Activated T-helper 1 cell treated with Interleukin-2 at 50 U/mL for 16 hours (primary cell): ENCODE data around the gene NCKIPSD.

Experiments used
- DNase-seq: peaks from one replicate; pipeline ENCODE4 v3.0.0-alpha.2; 2020; ENCODE audit warnings: low read depth

The NCKIPSD gene

GRCh38 chr3:48696601-48697000, 10.9 kb upstream of the NCKIPSD start:
- DNase-seq, result no peak

GRCh38 chr3:48696156-48696555, 10.4 kb upstream of the NCKIPSD start:
- no peak for DNase-seq

DNA sequence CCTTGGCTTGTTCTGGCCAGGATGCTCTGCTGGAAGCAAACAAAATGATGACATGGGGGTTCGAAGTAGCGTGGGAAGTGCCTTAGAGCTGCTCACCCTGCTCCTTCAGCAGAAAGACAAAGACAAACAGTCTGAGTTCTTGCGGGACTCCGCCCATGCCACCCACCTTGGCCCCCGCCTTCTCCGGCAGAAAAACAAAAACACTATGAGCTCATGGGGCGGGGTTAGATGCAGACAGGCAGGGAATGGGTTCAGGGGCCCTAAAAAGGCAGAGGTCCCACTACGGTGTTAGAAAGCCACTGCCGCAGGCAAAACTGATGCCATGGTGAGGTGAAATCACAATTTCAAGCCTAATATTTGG, 9.7 kb upstream of the NCKIPSD start:
- no peak for DNase-seq

DNA sequence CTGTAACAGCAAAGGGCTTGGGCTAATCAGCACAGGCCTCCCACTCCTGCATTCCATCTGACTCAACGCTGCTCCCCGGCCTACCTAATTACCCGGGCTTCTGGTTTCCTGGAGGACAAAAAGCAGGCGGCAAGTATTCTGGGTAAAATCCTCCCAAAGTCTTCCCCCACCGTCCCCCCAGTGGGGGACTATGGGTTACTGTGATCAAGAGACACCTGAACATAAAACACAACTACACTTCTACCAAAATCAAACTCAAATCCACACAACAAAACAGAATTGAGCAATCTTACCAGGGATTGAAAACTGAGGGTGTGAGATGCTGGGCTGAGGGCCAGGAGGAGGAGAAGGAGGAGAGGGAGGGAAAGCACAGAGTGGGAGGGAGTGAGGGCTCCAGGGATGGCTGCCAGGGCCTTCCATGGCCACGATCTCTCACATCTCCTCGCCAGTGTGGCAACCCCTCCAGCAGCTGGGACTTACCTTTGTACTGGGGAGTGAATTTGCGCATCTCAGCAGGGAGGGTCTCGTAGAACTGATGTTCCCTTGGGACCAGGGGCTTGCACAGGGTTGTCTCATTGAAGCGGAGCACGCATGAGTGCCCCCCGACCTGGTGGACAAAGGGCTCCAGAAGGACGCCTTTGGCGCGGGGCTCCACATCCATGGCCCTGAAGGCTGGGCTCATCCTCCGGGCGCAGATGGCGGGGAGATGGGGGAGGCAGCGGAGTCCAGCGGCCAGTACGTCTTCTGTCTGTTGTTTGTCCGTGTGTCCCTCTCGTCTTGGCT, 9.1 kb upstream of the NCKIPSD start:
- no peak for DNase-seq

GRCh38 chr3:48693826-48694225, 8.1 kb upstream of the NCKIPSD start:
- DNase-seq, result no peak

GRCh38 chr3:48692551-48692950, 6.8 kb upstream of the NCKIPSD start:
- no peak for DNase-seq

DNA sequence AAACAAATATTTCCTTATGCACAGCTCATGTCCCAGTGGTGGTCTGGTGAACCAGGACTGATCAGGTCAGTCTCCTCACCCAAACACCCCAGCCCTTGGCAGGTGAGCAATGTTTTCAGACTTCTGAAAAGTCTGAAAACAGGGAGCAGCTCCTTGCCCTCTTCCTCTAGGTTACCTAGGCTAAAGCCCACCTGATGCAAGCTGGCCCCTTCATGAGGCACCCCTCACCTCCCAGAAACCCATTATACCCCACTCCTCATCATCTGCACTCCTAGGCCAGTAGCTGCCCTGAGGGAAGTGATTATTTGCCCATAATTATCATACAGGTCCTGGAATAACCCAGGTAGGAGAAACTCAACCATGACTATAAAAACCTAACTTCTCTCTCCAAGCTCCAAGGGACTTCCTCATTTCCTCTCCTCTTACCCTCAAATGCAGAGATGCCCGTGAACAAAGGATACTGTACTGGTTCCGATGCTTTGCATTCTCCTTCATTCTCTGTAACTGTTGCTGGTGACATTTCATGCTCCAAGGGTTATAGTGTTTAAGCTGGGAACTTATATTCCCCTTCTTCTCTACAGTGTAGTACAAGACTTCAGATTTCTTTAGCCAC, 5.2 kb upstream of the NCKIPSD start:
- DNase-seq, result no peak

- no peak for DNase-seq
These were observed 3.7 kb upstream of the NCKIPSD start for GRCh38 chr3:48689384-48689783.

DNA sequence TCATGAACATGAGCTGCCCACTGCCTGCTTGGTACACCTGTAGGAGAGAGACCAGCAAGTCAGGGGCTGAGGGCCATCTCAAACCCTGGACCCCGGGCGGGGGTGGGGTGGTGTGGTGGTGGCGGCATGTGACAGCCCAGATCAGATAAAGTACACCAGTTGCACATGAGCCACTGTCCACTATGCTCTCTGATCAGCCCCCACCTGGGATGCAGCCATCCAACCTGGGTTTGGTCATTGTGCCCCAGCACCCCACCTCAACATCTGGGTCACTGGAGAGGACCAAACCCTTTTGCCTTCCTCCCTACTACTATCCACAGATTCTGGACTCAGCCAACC, 3.0 kb upstream of the NCKIPSD start:
- no peak for DNase-seq

GRCh38 chr3:48688032-48688736, 2.5 kb upstream of the NCKIPSD start:
- DNase-seq, result no peak

DNA sequence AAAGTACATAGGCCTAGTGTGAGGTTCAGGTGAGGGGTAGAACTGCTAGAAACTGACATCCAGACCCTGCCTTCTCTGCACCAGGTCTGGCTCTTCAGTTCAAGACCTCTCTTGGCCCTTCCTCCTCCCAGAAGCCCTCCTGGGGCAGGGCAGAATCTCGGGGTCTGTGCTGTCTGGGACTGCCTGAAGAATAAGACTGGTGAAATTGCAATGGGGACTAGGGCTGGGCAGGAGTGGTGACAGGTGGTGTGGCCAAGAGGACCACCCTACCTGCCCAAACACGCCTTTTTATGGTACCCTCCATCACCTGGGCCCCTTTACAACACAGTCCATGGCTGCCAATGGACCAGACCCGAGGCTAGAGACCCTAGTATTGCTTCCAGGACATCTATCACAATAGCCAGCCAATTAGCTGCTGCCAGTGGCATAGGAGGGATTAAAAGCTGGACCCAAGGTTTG, 1.5 kb upstream of the NCKIPSD start:
- DNase-seq, result no peak

- no peak for DNase-seq
These were observed 964 bp upstream of the NCKIPSD start for GRCh38 chr3:48686538-48687219.

- no peak for DNase-seq
These were observed 467 bp downstream of the NCKIPSD start for GRCh38 chr3:48685293-48685602.

- DNase-seq, result no peak
These were observed 1.1 kb downstream of the NCKIPSD start for GRCh38 chr3:48684480-48685143.

- no peak for DNase-seq
These were observed 1.7 kb downstream of the NCKIPSD start for GRCh38 chr3:48684054-48684349.

DNA sequence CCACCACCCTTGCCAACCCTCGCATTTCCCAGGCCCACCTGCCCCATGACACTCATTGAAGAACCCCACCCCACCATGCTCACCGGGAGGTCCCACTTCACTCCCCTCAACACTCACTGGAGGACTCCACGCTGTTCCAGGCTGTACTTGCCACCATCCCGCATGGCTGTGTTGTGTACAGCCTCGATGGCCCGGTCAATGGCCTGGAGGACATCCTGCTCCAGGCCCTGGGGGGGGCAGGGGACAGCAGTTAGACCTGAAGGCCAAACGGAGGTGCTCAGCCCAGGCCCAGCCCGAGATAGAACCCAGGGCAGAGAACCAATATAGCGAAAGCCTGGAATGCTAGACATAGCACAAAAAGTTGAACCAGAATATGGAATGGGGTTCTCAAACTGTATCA, 2.9 kb downstream of the NCKIPSD start:
- no peak for DNase-seq

DNA sequence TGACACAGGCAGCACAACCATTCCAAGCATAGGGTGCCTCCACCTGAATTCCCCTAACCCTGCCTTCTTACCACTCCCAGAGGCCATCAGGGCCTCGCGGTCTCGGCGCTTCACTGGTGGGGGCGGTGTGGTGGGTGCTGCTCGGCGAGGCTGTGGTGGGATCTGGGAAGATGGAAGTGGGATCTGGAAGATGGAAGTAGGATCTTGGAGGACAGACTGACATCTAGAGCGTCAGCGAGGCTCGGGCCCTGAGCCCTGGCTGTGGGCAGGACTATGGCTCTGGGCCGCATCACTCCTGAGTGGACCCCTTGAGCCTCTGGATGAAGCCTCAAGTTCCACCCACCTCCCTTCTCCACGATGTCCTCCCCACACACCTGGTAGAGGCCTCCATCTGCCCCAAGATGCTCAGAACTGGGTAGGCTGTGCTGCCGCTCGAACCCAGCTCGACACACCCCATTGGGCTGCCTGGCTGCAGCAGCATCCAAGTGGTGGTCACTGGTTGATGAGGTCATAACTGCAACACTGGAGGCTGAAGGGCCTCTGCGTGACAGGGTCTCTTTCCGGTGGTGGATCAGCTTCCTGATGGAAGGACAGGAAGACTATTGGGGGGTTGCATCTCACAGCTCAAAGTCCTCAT, 3.6 kb downstream of the NCKIPSD start:
- no peak for DNase-seq

GRCh38 chr3:48681541-48681880, 4.2 kb downstream of the NCKIPSD start:
- no peak for DNase-seq

DNA sequence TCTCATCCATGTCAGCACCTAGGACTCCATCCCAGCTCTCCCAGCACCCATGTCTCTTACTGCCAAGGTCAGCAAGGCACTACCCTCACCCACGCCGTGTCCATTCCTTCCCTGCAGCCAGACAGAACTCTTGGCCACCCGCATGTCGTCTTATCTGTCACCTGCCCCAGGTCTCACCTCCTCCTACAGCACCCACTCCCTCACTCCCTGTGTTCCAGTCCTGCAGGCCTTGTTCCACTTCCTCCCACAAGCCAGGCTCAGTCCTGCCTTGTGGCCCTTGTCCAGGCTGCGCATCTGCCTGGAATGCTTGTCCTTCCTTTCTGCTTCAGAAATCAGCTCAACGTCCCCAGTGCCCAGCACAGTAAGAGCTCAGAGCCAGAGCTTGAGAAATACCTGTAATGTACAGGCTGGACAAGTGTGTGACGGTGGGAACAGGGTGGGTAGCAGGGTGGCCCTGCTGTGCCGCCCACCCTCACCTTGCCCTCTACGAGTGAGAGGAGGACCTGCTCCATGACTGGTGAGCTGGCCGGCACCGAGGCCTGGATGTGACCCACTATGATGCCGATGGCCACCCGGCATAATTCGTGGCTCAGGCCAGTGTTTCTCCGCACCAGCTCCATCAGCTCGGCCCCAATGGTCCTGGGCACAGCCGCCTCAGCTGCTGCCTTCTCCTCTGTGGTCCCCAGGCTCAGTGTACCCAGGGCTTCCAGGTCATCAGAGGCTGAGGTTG, 4.7 kb downstream of the NCKIPSD start:
- DNase-seq, result no peak

- DNase-seq, result no peak
These were observed 6.0 kb downstream of the NCKIPSD start for GRCh38 chr3:48679411-48680391.
